ENCODE results near the gene NECAP2. TPM values are rescaled to one million over a fixed set of nuclear protein-coding genes. Genes with fewer than 3 reads are reported as not detected.
"Not testable (repeated sequence)": the region's sequence is repeated elsewhere in the genome, so short reads cannot be mapped to it uniquely, and the experiment has no call there.

The NECAP2 gene
- polyA plus RNA-seq, 2 donors: 26.3 to 32.5 TPM

DNA sequence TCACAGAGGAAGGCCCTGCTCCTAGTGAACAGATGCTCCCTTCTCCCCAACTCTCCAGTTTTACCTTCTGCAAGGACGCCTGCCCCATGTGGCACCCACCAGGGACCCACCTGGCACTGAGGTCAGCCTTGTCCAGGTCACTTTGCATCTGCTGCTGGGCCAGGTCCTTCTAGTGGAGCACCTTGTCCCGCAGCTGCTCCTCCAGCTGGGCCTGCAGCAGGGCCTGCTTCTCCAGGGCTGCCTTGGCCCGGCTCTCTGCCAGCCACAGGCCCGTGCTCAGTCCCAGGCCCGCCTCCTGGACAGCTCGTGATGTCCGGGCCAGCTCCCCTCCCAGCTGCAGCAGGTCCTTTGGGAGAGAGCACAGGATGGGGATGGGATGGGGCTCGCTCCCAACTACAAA, 45.8 kb downstream of the NECAP2 start:
- peaks cover 0 to 17% of the 10 kb centered on the region in 2 donors for H3K36me3 ChIP-seq (ENCODE audit: control insufficient read depth in 2 of 2, insufficient read depth in 2 of 2, low read length in 1 of 2)
- H3K27ac ChIP-seq (ENCODE audit: low read depth in 2 of 2, low read length in 1 of 2); H3K27me3 ChIP-seq (ENCODE audit: control insufficient read depth in 1 of 2, insufficient read depth in 2 of 2, low read length in 2 of 2); H3K4me1 ChIP-seq (ENCODE audit: control insufficient read depth in 2 of 2, insufficient read depth in 2 of 2, low read length in 1 of 2); H3K4me3 ChIP-seq (ENCODE audit: low read depth in 1 of 2, low read length in 2 of 2); H3K9me3 ChIP-seq (ENCODE audit: control insufficient read depth in 2 of 2, insufficient read depth in 1 of 2, low read depth in 1 of 2, low read length in 1 of 2): not testable (repeated sequence)
- 86 to 87% methylated on average over 8 of the region's 8 CpGs for WGBS, 2 donors

DNA sequence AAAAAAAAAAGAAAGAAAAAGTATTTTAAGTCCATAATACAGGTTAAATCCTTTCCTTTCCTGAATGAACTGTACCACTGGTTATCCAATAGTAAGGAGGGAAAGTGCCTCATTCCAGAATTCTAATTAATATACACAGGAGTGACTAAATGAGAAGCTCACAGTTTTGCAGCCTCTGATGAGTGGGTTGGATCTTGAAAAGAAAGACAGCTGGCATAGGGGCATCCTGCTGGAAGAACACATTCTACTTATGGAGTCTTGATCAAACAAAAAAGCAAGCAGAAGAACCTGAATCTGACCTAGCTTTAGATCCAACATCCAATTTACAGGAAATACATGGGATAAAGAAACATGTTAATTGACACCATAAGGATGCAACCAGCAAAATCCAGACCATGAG, 46.5 kb downstream of the NECAP2 start:
- H3K27ac ChIP-seq (ENCODE audit: low read depth in 2 of 2, low read length in 1 of 2); H3K4me3 ChIP-seq (ENCODE audit: low read depth in 1 of 2, low read length in 2 of 2); H3K27me3 ChIP-seq (ENCODE audit: control insufficient read depth in 1 of 2, insufficient read depth in 2 of 2, low read length in 2 of 2); H3K9me3 ChIP-seq (ENCODE audit: control insufficient read depth in 2 of 2, insufficient read depth in 1 of 2, low read depth in 1 of 2, low read length in 1 of 2); H3K4me1 ChIP-seq (ENCODE audit: control insufficient read depth in 2 of 2, insufficient read depth in 2 of 2, low read length in 1 of 2): not testable (repeated sequence)
- H3K36me3 ChIP-seq (ENCODE audit: control insufficient read depth in 2 of 2, insufficient read depth in 2 of 2, low read length in 1 of 2): peaks cover 0 to 17% of the 10 kb centered on the region in 2 donors

DNA sequence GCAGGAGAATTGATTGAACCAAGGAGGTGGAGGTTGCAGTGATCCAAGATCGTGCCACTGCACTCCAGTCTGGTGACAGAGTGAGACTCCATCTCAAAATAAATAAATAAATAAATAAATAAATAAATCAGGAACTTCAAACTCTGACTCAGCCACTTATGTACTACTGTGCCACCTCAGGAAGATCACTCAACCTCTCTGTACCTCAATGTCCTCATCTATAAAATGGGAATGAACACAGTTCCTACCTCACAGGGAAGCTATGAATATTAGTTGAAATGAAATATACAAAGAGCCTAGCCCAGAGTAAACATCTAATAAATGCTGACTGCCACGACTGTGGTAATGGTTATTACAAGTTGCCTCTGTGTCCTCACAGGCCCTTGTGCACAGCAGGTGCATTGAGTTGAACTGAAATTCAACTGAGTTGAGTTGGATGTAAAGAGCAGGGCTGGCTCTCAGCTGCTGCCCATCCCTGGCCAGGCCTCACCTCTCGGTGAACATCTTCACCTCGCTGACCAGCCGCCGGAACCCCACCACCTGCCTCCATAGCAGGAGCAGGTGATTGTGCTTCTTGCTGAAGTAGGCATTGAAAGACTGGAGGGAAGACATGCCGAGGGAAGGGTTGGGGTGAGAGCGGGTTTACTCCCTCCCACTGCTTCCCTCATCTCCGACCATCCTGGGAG, 48.8 kb downstream of the NECAP2 start:
- not testable (repeated sequence) for H3K27me3 ChIP-seq (ENCODE audit: control insufficient read depth in 1 of 2, insufficient read depth in 2 of 2, low read length in 2 of 2); H3K9me3 ChIP-seq (ENCODE audit: control insufficient read depth in 2 of 2, insufficient read depth in 1 of 2, low read depth in 1 of 2, low read length in 1 of 2); H3K4me1 ChIP-seq (ENCODE audit: control insufficient read depth in 2 of 2, insufficient read depth in 2 of 2, low read length in 1 of 2); H3K4me3 ChIP-seq (ENCODE audit: low read depth in 1 of 2, low read length in 2 of 2); H3K27ac ChIP-seq (ENCODE audit: low read depth in 2 of 2, low read length in 1 of 2)
- WGBS, 2 donors: 90 to 91% methylated on average over 9 of the region's 9 CpGs
- H3K36me3 ChIP-seq (ENCODE audit: control insufficient read depth in 2 of 2, insufficient read depth in 2 of 2, low read length in 1 of 2): peaks cover 0 to 17% of the 10 kb centered on the region in 2 donors

DNA sequence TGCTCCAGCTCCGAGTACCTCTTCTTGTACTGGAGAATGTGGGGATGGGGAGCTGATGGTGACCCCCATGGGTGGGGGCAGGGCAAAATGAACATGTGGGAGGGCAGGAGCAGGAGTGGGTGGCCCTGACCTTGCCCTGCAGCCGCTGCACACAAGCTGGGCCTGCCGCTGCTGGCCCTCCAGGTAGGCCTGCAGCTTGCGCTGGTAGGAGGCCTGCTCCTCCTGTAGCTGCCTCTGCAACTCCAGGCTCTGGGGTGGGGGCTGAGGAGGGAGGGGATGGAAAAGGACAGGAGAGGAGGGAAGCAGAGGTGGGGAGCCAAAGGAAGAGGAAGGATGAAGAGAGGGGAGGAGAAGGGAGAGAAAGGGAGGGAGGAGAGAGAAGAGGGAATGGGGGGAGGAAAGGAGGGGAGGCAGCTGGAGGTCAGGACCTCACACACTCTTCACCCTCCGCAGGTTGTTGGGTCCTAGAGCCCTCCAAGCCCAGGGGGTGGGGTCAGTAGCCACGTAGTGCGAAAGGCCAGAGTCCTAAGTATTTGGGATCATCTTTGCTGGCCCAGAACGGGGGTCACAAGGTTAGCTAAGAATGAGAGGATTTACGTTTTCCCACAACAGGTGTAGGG, 50.6 kb downstream of the NECAP2 start:
- WGBS, 2 donors: 81 to 85% methylated on average over 9 of the region's 9 CpGs
- Histone ChIP-seq H3K27me3 (ENCODE audit: control insufficient read depth in 1 of 2, insufficient read depth in 2 of 2, low read length in 2 of 2) (no peaks in the 10 kb centered on the region), H3K9me3 (ENCODE audit: control insufficient read depth in 2 of 2, insufficient read depth in 1 of 2, low read depth in 1 of 2, low read length in 1 of 2) (no peaks in the 10 kb centered on the region), H3K4me1 (ENCODE audit: control insufficient read depth in 2 of 2, insufficient read depth in 2 of 2, low read length in 1 of 2) (no peaks in the 10 kb centered on the region), H3K27ac (ENCODE audit: low read depth in 2 of 2, low read length in 1 of 2) (no peak overlapping the region), H3K4me3 (ENCODE audit: low read depth in 1 of 2, low read length in 2 of 2) (no peak overlapping the region), H3K36me3 (ENCODE audit: control insufficient read depth in 2 of 2, insufficient read depth in 2 of 2, low read length in 1 of 2) (peaks cover 0 to 15% of the 10 kb centered on the region in 2 donors)

DNA sequence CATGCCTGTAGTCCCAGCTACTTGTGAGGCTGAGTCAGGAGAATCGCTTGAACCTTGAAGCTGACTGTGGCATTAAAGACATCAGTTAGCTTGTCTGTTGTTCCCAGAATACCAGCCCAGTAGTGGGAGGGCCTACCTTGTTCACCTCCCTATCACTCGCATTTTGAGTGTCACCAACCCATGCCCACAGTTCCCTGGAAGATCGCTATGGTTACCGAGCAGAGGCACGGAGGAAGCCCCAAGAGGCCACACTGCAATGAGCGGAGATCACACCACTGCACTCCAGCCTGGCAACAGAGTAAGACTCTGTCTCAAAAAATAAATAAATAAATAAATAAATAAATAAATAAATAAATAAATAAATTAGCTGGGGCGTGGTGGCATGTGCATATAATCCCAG, 52.4 kb downstream of the NECAP2 start:
- peaks cover 0 to 11% of the 10 kb centered on the region in 2 donors for H3K36me3 ChIP-seq (ENCODE audit: control insufficient read depth in 2 of 2, insufficient read depth in 2 of 2, low read length in 1 of 2)
- not testable (repeated sequence) for H3K4me1 ChIP-seq (ENCODE audit: control insufficient read depth in 2 of 2, insufficient read depth in 2 of 2, low read length in 1 of 2); H3K27ac ChIP-seq (ENCODE audit: low read depth in 2 of 2, low read length in 1 of 2); H3K4me3 ChIP-seq (ENCODE audit: low read depth in 1 of 2, low read length in 2 of 2); H3K27me3 ChIP-seq (ENCODE audit: control insufficient read depth in 1 of 2, insufficient read depth in 2 of 2, low read length in 2 of 2); H3K9me3 ChIP-seq (ENCODE audit: control insufficient read depth in 2 of 2, insufficient read depth in 1 of 2, low read depth in 1 of 2, low read length in 1 of 2)
- 82 to 87% methylated on average over 7 of the region's 7 CpGs for WGBS, 2 donors

DNA sequence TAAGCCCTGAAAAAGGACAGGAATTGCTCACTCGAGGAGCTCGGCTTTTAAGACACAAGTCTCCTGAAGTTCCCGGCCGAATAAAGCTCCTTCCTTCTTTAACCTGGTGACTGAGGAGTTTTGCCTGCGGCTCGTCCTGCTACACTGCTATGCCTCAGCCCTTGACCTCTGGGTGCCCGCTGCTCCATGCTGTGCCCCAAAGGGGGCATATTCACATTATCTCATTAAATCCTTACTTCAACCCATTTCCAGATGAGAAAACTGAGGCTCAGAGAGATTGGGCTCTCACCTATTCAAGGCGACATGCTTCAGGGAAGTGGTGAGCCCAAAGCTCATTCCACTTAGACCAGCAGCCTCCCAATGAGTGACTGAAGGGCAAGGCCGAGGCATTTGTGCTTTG, 53.2 kb downstream of the NECAP2 start:
- not testable (repeated sequence) for H3K4me1 ChIP-seq (ENCODE audit: control insufficient read depth in 2 of 2, insufficient read depth in 2 of 2, low read length in 1 of 2); H3K27ac ChIP-seq (ENCODE audit: low read depth in 2 of 2, low read length in 1 of 2); H3K9me3 ChIP-seq (ENCODE audit: control insufficient read depth in 2 of 2, insufficient read depth in 1 of 2, low read depth in 1 of 2, low read length in 1 of 2); H3K4me3 ChIP-seq (ENCODE audit: low read depth in 1 of 2, low read length in 2 of 2); H3K36me3 ChIP-seq (ENCODE audit: control insufficient read depth in 2 of 2, insufficient read depth in 2 of 2, low read length in 1 of 2); H3K27me3 ChIP-seq (ENCODE audit: control insufficient read depth in 1 of 2, insufficient read depth in 2 of 2, low read length in 2 of 2)
- WGBS, 2 donors: 85 to 93% methylated on average over 9 of the region's 9 CpGs

DNA sequence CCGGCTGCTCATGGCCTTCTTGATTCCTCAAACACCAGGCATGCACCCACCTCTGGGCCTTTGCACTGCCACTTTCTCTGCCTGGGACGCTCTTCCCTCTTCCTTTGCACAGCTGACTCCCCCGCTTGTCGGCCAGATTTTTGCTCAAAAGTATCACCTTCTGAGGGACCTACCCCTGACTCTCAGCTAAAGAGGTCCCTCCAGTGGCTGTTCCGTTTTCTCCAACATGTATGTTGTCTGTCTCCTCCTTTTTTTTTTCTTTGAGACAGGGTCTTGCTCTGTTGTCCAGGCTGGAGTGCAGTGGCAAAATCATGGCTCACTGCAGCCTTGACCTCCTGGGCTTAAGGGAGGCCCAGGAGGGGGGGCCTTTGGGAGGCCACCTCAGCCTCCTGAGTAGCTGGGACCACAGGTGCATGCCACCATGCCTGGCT, 57.0 kb downstream of the NECAP2 start:
- not testable (repeated sequence) for H3K27ac ChIP-seq (ENCODE audit: low read depth in 2 of 2, low read length in 1 of 2); H3K36me3 ChIP-seq (ENCODE audit: control insufficient read depth in 2 of 2, insufficient read depth in 2 of 2, low read length in 1 of 2); H3K4me3 ChIP-seq (ENCODE audit: low read depth in 1 of 2, low read length in 2 of 2); H3K27me3 ChIP-seq (ENCODE audit: control insufficient read depth in 1 of 2, insufficient read depth in 2 of 2, low read length in 2 of 2); H3K9me3 ChIP-seq (ENCODE audit: control insufficient read depth in 2 of 2, insufficient read depth in 1 of 2, low read depth in 1 of 2, low read length in 1 of 2); H3K4me1 ChIP-seq (ENCODE audit: control insufficient read depth in 2 of 2, insufficient read depth in 2 of 2, low read length in 1 of 2)
- 90 to 93% methylated on average over 5 of the region's 5 CpGs for WGBS, 2 donors

DNA sequence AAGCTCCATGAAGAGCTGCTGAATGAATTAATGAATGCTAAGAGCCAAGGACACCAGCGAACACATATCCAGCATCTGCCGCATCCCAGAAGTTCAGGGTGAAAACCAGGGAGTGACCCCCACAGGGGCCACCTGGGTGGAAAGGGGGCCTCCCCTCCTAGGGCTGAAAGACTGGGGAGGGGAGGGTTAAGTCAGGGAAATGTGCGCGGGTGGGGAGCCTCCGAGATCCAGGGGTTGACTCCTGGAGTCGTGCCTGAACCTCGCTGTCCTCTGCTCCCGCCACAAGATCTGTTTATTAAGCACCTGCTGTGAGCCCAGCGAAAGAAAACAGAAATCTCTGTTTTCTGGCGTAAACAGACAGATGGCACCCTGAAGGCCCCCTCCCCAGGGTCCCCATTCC, 57.5 kb downstream of the NECAP2 start:
- not testable (repeated sequence) for H3K4me3 ChIP-seq (ENCODE audit: low read depth in 1 of 2, low read length in 2 of 2); H3K4me1 ChIP-seq (ENCODE audit: control insufficient read depth in 2 of 2, insufficient read depth in 2 of 2, low read length in 1 of 2); H3K9me3 ChIP-seq (ENCODE audit: control insufficient read depth in 2 of 2, insufficient read depth in 1 of 2, low read depth in 1 of 2, low read length in 1 of 2); H3K36me3 ChIP-seq (ENCODE audit: control insufficient read depth in 2 of 2, insufficient read depth in 2 of 2, low read length in 1 of 2); H3K27me3 ChIP-seq (ENCODE audit: control insufficient read depth in 1 of 2, insufficient read depth in 2 of 2, low read length in 2 of 2)
- peak overlapping the region; percentile 2 to 75 for H3K27ac ChIP-seq (ENCODE audit: low read depth in 2 of 2, low read length in 1 of 2)
- 38 to 41% methylated on average over 10 of the region's 10 CpGs for WGBS, 2 donors

DNA sequence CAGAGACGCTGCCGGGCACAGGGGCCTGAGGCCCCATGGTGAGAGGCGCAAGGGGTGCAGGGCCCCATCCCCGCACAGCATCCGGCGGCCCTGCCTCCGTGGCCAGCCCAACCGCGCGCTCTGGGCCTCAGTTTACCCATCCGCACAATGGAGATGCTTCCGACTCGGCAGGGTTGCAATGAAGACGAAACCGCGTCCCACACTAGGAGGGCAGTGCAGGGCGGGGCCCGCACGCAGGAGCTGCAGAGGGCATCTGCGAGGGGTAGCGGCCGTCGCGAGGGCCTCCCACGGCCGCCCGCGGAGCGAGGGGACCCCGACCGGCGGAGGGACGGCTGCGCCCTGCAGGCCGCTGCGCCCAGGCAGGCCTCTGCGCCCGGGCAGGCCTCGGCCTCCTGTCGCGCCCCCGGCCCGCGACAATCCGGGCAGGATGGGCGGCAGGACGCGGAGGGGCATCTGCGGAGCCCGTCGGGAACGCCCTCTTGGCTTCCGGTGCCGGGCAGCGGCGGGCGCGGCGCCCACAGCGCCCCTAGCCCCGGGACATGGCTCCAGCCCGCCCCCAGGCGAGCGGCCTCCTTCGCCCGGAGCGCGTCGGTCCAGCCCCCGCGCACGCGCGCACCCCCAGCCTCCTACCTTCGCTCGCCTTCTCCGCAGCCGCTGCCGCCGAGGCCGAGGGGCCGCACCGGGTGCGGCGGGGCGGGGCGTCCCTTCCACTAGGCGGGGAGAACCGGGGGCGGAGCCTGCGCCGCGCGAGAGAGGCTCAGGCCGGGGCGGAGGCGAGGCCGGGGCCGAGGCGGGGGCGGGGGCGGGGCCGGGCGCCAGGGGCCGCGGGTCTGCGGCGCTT, 58.3 kb downstream of the NECAP2 start:
- no peaks in the 10 kb centered on the region for H3K36me3 ChIP-seq (ENCODE audit: control insufficient read depth in 2 of 2, insufficient read depth in 2 of 2, low read length in 1 of 2)
- H3K4me3 ChIP-seq (ENCODE audit: low read depth in 1 of 2, low read length in 2 of 2): peak overlapping the region; percentile 70 to 89
- H3K9me3 ChIP-seq (ENCODE audit: control insufficient read depth in 2 of 2, insufficient read depth in 1 of 2, low read depth in 1 of 2, low read length in 1 of 2): no peaks in the 10 kb centered on the region
- H3K4me1 ChIP-seq (ENCODE audit: control insufficient read depth in 2 of 2, insufficient read depth in 2 of 2, low read length in 1 of 2): peaks cover 0 to 5% of the 10 kb centered on the region in 2 donors
- H3K27me3 ChIP-seq (ENCODE audit: control insufficient read depth in 1 of 2, insufficient read depth in 2 of 2, low read length in 2 of 2): no peaks in the 10 kb centered on the region
- peak overlapping the region; percentile 62 to 75 for H3K27ac ChIP-seq (ENCODE audit: low read depth in 2 of 2, low read length in 1 of 2)
- 0 to 1% methylated on average over 76 to 108 of the region's 108 CpGs for WGBS, 2 donors
